Endothelial cell of umbilical vein (primary cell): ENCODE measurements around the gene LRRN1. TPM values are rescaled to one million over a fixed set of nuclear protein-coding genes. Genes with fewer than 3 reads are reported as not detected.

Experiments
- BruUV-seq: library from RNA; stranded (reverse); fragments of 400-500 nt; replicated peaks from 2 replicates; lab custom pipeline; 2021; lab: Mats Ljungman, UMichigan
- CTCF ChIA-PET: fragments of 300-600, 350-600 bp; sonication (Branson Sonifier 250); formaldehyde crosslinking; loops from one replicate; lab custom pipeline; 2021; ENCODE audit warnings: antibody characterized with exemption, inconsistent platforms; lab: Charles Lee
- POLR2A ChIA-PET: fragments of 300-600, 350-600 bp; sonication (Branson Sonifier 250); formaldehyde crosslinking; loops from one replicate; lab custom pipeline; 2021; ENCODE audit warnings: antibody characterized with exemption, inconsistent platforms; lab: Charles Lee
- DNase-seq: peaks from one replicate; pipeline ENCODE4 v3.0.0-alpha.2; 2011; ENCODE audit warnings: low read depth, low spot score
- FAIRE-seq: peaks from 2 replicates; lab custom pipeline; 2011; peaks lifted over from hg19 to GRCh38; lab: Jason Lieb, UNC
- H2AFZ ChIP-seq: 2 replicates; pipeline ENCODE4 v1.6.0; 2012; ENCODE audit warnings: low read depth, low read length, control low read depth, inconsistent platforms
- H3K27ac ChIP-seq: 2 replicates; pipeline ENCODE4 v1.5.1; 2011; ENCODE audit warnings: low read depth, mild to moderate bottlenecking, control low read depth, low read length, moderate library complexity; ENCODE audit not compliant: insufficient read depth
- H3K27me3 ChIP-seq, 2 experiments: 2 replicates each; pipeline versions ENCODE4 v1.6.0 to v1.6.1; 2011; ENCODE audit warnings: low read length in 2 of 2, mixed read lengths in 1 of 2; ENCODE audit not compliant: control insufficient read depth in 2 of 2, insufficient read depth in 2 of 2
- H3K36me3 ChIP-seq, 2 experiments: 2 replicates in 1 of 2; 3 replicates in 1 of 2; pipeline ENCODE4 v1.5.1; 2011; ENCODE audit warnings: low read length in 2 of 2, mild to moderate bottlenecking in 1 of 2, moderate library complexity in 1 of 2; ENCODE audit not compliant: control insufficient read depth in 2 of 2, insufficient read depth in 2 of 2; ENCODE audit errors: extremely low read depth in 1 of 2
- H3K4me1 ChIP-seq: 3 replicates; pipeline ENCODE4 v1.5.1; 2011; ENCODE audit warnings: mild to moderate bottlenecking, low read length; ENCODE audit not compliant: control insufficient read depth, insufficient read depth; ENCODE audit errors: extremely low read depth
- H3K4me2 ChIP-seq: 2 replicates; pipeline ENCODE4 v1.6.1; 2011; ENCODE audit warnings: low read length, control low read depth, mixed read lengths; ENCODE audit not compliant: insufficient read depth
- H3K4me3 ChIP-seq, 3 experiments: fragments of 200-600 bp in 1 of 3; sonication (generic), shearing (Covaris generic) in 1 of 3; replicated peaks in 1 of 3; 2 replicates each; pipeline ENCODE4 v1.5.1; 2011 to 2016; ENCODE audit warnings: control low read depth in 3 of 3, low read length in 3 of 3, mild to moderate bottlenecking in 2 of 3, inconsistent platforms in 1 of 3, low read depth in 1 of 3, moderate library complexity in 1 of 3; ENCODE audit not compliant: insufficient read depth in 1 of 3
- H3K79me2 ChIP-seq: 2 replicates; pipeline ENCODE4 v1.6.0; 2012; ENCODE audit warnings: low read length, inconsistent platforms; ENCODE audit not compliant: control insufficient read depth, insufficient read depth
- H3K9ac ChIP-seq: replicated peaks from 2 replicates; pipeline ENCODE3; 2011; ENCODE audit warnings: low read length, control low read depth; ENCODE audit not compliant: insufficient read depth; ENCODE audit errors: extremely low read depth
- H3K9me1 ChIP-seq: replicated peaks from 3 replicates; pipeline ENCODE4 v1.6.0; 2011; ENCODE audit warnings: mild to moderate bottlenecking, low read length; ENCODE audit not compliant: control insufficient read depth, insufficient read depth; ENCODE audit errors: extremely low read depth
- H3K9me3 ChIP-seq: replicated peaks from 2 replicates; pipeline ENCODE4 v1.5.1; 2012; ENCODE audit warnings: low read length, inconsistent platforms; ENCODE audit not compliant: control insufficient read depth, insufficient read depth
- H4K20me1 ChIP-seq: replicated peaks from 2 replicates; pipeline ENCODE3; 2011; ENCODE audit warnings: mild to moderate bottlenecking, low read length; ENCODE audit not compliant: control insufficient read depth, insufficient read depth; ENCODE audit errors: extremely low read depth
- EZH2 ChIP-seq: IDR thresholded peaks from 2 replicates; pipeline ENCODE4 v1.6.1; 2012; ENCODE audit warnings: borderline replicate concordance, low read depth, mild to moderate bottlenecking, moderate library complexity, low read length, inconsistent platforms; ENCODE audit not compliant: severe bottlenecking
- FOS ChIP-seq: IDR thresholded peaks from 2 replicates; pipeline ENCODE4 v1.6.1; 2011; ENCODE audit warnings: mild to moderate bottlenecking, low read length, moderate library complexity, borderline replicate concordance; ENCODE audit not compliant: insufficient read depth
- GATA2 ChIP-seq: IDR thresholded peaks from 2 replicates; pipeline ENCODE4 v1.7.0; 2011; ENCODE audit warnings: low read depth, mild to moderate bottlenecking, moderate library complexity, mixed read lengths, low read length; ENCODE audit not compliant: insufficient read length, insufficient read depth
- JUN ChIP-seq: IDR thresholded peaks from 2 replicates; pipeline ENCODE4 v1.6.1; 2011; ENCODE audit warnings: borderline replicate concordance, low read depth; ENCODE audit not compliant: insufficient read length, insufficient read depth
- MYC ChIP-seq: IDR thresholded peaks from one replicate; pipeline ENCODE4 v1.6.1; 2011; ENCODE audit warnings: mild to moderate bottlenecking, low read depth, low read length
- POLR2A ChIP-seq: IDR thresholded peaks from 2 replicates; pipeline ENCODE4 v1.6.1; 2012; ENCODE audit warnings: low read depth, mild to moderate bottlenecking, control low read depth, low read length
- POLR2AphosphoS5 ChIP-seq: IDR thresholded peaks from 2 replicates; pipeline ENCODE4 v1.6.1; 2012; ENCODE audit warnings: low read depth, mild to moderate bottlenecking, control low read depth, low read length, moderate library complexity; ENCODE audit not compliant: insufficient read depth
- dilution Hi-C: fragments of 300-500 bp; cut with MboI; formaldehyde crosslinking; loops from one replicate; pipeline ENCODE4 v1.15.0; 2019; ENCODE audit warnings: low sequenced_read_pairs; ENCODE audit not compliant: extremely low pct_ligation_motif_present
- intact Hi-C: fragments of 100-400 bp; cut with micrococcal nuclease; formaldehyde crosslinking; loops from one replicate; pipeline ENCODE4 v1.10.0; 2022
- polyA plus RNA-seq, 4 experiments: library from polyadenylated mRNA; depleted of rRNA in 3 of 4; stranded (reverse) in 3 of 4; unstranded in 1 of 4; fragments of >200 nt; gene quantifications; 2 replicates each; pipeline versions ENCODE4 v1.2.1 to v1.2.3, GENCODE V29; 2011 to 2012; ENCODE audit warnings: missing spikeins in 1 of 4
- total RNA-seq: library from RNA; stranded (reverse); gene quantifications from 2 replicates; pipeline ENCODE4 v1.2.3, GENCODE V29; 2021
- TF ChIP-seq, protein P1 (sequence below): IDR thresholded peaks from 2 replicates; pipeline ENCODE4 v1.6.1; 2011; ENCODE audit not compliant: insufficient read depth, insufficient read length
- TF ChIP-seq, protein P2 (sequence below), 2 donors: IDR thresholded peaks; 1 replicate in 1 of 2; 2 replicates in 1 of 2; pipeline ENCODE4 v1.5.1; 2011; ENCODE audit warnings: low read length in 2 of 2, mild to moderate bottlenecking in 2 of 2, moderate library complexity in 2 of 2, control low read depth in 1 of 2, inconsistent platforms in 1 of 2, low read depth in 1 of 2; ENCODE audit not compliant: insufficient read depth in 1 of 2; ENCODE audit errors: extremely low read depth in 1 of 2

Gene LRRN1
- total and polyA plus RNA-seq, 2 donors (not counting 3 experiments of a cell fraction or from before 2014, with no cell fraction given), result 0.04 TPM; not detected in 1

DNA sequence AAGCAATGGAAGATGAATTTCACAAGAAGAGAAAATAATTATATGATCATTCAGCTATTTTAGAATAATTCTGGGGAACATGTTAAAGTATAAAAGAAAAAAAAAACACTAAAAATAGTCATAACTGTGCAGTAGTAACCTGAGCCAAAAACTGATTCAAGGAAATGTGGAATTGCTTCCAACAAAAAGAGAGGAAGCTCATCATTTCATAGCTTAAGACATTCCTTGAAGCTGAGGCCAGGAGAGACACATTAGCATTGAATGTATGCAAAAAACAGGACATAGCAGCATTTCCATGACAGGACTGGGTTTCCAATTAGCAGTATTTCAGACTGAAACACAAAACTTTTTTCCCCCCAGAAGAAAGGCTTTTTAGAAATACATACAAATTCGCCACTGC is 27.7 kb upstream of the LRRN1 start:
- TF ChIP-seq, protein P1, sequence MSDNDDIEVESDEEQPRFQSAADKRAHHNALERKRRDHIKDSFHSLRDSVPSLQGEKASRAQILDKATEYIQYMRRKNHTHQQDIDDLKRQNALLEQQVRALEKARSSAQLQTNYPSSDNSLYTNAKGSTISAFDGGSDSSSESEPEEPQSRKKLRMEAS, result no peak
- no peak for TF ChIP-seq JUN
- TF ChIP-seq POLR2A, result no peak
- TF ChIP-seq EZH2, result no peak
- TF ChIP-seq GATA2, result no peak
- TF ChIP-seq MYC, result no peak
- TF ChIP-seq, protein P2, sequence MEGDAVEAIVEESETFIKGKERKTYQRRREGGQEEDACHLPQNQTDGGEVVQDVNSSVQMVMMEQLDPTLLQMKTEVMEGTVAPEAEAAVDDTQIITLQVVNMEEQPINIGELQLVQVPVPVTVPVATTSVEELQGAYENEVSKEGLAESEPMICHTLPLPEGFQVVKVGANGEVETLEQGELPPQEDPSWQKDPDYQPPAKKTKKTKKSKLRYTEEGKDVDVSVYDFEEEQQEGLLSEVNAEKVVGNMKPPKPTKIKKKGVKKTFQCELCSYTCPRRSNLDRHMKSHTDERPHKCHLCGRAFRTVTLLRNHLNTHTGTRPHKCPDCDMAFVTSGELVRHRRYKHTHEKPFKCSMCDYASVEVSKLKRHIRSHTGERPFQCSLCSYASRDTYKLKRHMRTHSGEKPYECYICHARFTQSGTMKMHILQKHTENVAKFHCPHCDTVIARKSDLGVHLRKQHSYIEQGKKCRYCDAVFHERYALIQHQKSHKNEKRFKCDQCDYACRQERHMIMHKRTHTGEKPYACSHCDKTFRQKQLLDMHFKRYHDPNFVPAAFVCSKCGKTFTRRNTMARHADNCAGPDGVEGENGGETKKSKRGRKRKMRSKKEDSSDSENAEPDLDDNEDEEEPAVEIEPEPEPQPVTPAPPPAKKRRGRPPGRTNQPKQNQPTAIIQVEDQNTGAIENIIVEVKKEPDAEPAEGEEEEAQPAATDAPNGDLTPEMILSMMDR (IDR thresholded peaks at IDR 0.05; ENCODE audit: extremely low read depth in 1 of 2, insufficient read depth in 1 of 2, low read depth in 1 of 2, low read length in 2 of 2), result no peak
- no peak for TF ChIP-seq POLR2AphosphoS5
- TF ChIP-seq FOS, result no peak
- Histone ChIP-seq H3K27me3 (no peaks in the 10 kb centered on the region), H2AFZ (no peak overlapping the region), H3K4me1 (no peaks in the 10 kb centered on the region), H4K20me1 (no peaks in the 10 kb centered on the region), H3K9me3 (peaks cover 4% of the 10 kb centered on the region), H3K79me2 (no peaks in the 10 kb centered on the region), H3K27ac (no peak overlapping the region), H3K36me3 (no peaks in the 10 kb centered on the region), H3K4me3 (no peak overlapping the region), H3K9ac (no peak overlapping the region), H3K4me2 (no peak overlapping the region), H3K9me1 (no peaks in the 10 kb centered on the region)
- FAIRE-seq, result no peak
- ChIA-PET CTCF (no interaction called here), POLR2A (no interaction called here)
- no TSS peak for BruUV-seq
- DNase-seq, result no peak
- dilution Hi-C loops (no loop called here), intact Hi-C loops (no loop called here)
